NCI-H2029 treated with DMSO at 0.1 percent for 48 hours (cell line): ENCODE data around the gene DHRS1.

Experiments used
- DNase-seq: peaks from one replicate; lab custom pipeline; 2025; lab: John Stamatoyannopoulos, UW

Gene DHRS1

GRCh38 chr14:24309538-24310264 lies 10.1 kb upstream of the DHRS1 start, which contains the start of gene LTB4R2:
TSS of gene LTB4R2 (plus strand) at chr14:24310140. CDS start at chr14:24310665, 525 bp downstream.
- DNase-seq = no peak

- DNase-seq = no peak
These were observed 9.0 kb upstream of the DHRS1 start for GRCh38 chr14:24308342-24309124.

GRCh38 chr14:24307575-24308341 lies 8.2 kb upstream of the DHRS1 start, which contains the start of gene CIDEB:
TSS of gene CIDEB (minus strand) at chr14:24307977. CDS start at chr14:24307858, 119 bp downstream.
- DNase-seq = peak; percentile 34

- no peak for DNase-seq
These were observed 7.6 kb upstream of the DHRS1 start for GRCh38 chr14:24307156-24307574.

- DNase-seq = no peak
These were observed 4.4 kb upstream of the DHRS1 start for GRCh38 chr14:24304019-24304387.

GRCh38 chr14:24300326-24300980 lies 873 bp upstream of the DHRS1 start:
- DNase-seq = no peak

- no peak for DNase-seq
These were observed 707 bp downstream of the DHRS1 start for GRCh38 chr14:24298892-24299254.

GRCh38 chr14:24297190-24297964 lies 2.2 kb downstream of the DHRS1 start:
- DNase-seq = no peak

GRCh38 chr14:24296341-24297157 lies 3.0 kb downstream of the DHRS1 start:
- peak; percentile 22 for DNase-seq

GRCh38 chr14:24293525-24293924 lies 6.1 kb downstream of the DHRS1 start:
- DNase-seq = no peak

- DNase-seq = no peak
These were observed 7.3 kb downstream of the DHRS1 start for GRCh38 chr14:24292118-24292807.

GRCh38 chr14:24291446-24292117 lies 8.0 kb downstream of the DHRS1 start:
- no peak for DNase-seq

GRCh38 chr14:24290746-24291145 lies 8.8 kb downstream of the DHRS1 start:
- no peak for DNase-seq

GRCh38 chr14:24289649-24290280 lies 9.8 kb downstream of the DHRS1 start:
- no peak for DNase-seq

GRCh38 chr14:24286996-24287395 lies 12.6 kb downstream of the DHRS1 start:
- DNase-seq = no peak

- no peak for DNase-seq
These were observed 14.2 kb downstream of the DHRS1 start for GRCh38 chr14:24285351-24285750.

GRCh38 chr14:24284501-24285035 lies 15.0 kb downstream of the DHRS1 start:
- no peak for DNase-seq

- DNase-seq = no peak
These were observed 15.7 kb downstream of the DHRS1 start for GRCh38 chr14:24283796-24284460.
